Colonic mucosa (tissue), 4 donors: ENCODE measurements around the gene BATF. TPM values are rescaled to one million over a fixed set of nuclear protein-coding genes. Genes with fewer than 3 reads are reported as not detected.

Experiments
- DNase-seq: peaks from one replicate; pipeline ENCODE4 v3.0.0-alpha.2; 2020
- H3K27ac ChIP-seq: fragments of 200-600 bp; one replicate; pipeline ENCODE4 v1.8.0; 2021
- H3K27me3 ChIP-seq: fragments of 200-600 bp; one replicate; pipeline ENCODE4 v1.8.0; 2021
- H3K36me3 ChIP-seq: fragments of 200-600 bp; one replicate; pipeline ENCODE4 v1.8.0; 2021
- H3K4me1 ChIP-seq: fragments of 200-600 bp; one replicate; pipeline ENCODE4 v1.8.0; 2021; ENCODE audit warnings: mild to moderate bottlenecking
- H3K4me3 ChIP-seq: fragments of 200-600 bp; one replicate; pipeline ENCODE4 v1.8.0; 2021
- H3K9ac ChIP-seq, 2 donors: one replicate each; pipeline ENCODE4 v1.7.0; 2013; ENCODE audit warnings: control low read depth in 2 of 2, low read depth in 2 of 2, low read length in 2 of 2
- H3K9me3 ChIP-seq: fragments of 200-600 bp; one replicate; pipeline ENCODE4 v1.8.0; 2021
- CTCF ChIP-seq: fragments of 200-600 bp; IDR thresholded peaks from one replicate; pipeline ENCODE4 v1.8.0; 2022; ENCODE audit warnings: antibody characterized with exemption, mild to moderate bottlenecking
- intact Hi-C: fragments of 100-400 bp; cut with DNase I; formaldehyde crosslinking; loops from one replicate; pipeline ENCODE4 v1.14.1; 2022
- total RNA-seq, 2 donors: library from RNA; stranded (reverse); fragmentation: NEBNext Ultra II Directional in 1 of 2; extraction: Animal tissue kit (Norgen Biotek cat#: 25700) in 1 of 2; gene quantifications; one replicate each; pipeline ENCODE4 v1.2.1, GENCODE V29; 2021
- donor health status: healthy.
- donor health status: DM: no; HTN: no; CAD: no.
- donor health status: DM: no; HTN: no; CAD: no.

The BATF gene
- total RNA-seq, 2 donors from 2014 or later: 0.77 to 1.3 TPM

- no peak overlapping the region for H3K9ac ChIP-seq
- no peaks in the 10 kb centered on the region for H3K36me3 ChIP-seq
- intact Hi-C loops: loop anchor here (10.0 kb wide), 1 partner anchor 381 kb away; no protein-coding TSS in a partner anchor
- H3K4me3 ChIP-seq: no peak overlapping the region
- H3K4me1 ChIP-seq: no peaks in the 10 kb centered on the region
- H3K9me3 ChIP-seq: no peaks in the 10 kb centered on the region
- DNase-seq: no peak
- TF ChIP-seq CTCF: no peak
- H3K27me3 ChIP-seq: no peaks in the 10 kb centered on the region
- H3K27ac ChIP-seq: no peak overlapping the region
Observed at GRCh38 chr14:75495882-75496281, 26.4 kb upstream of the BATF start.

- no peak for TF ChIP-seq CTCF
Observed at GRCh38 chr14:75496755-75497154, 25.5 kb upstream of the BATF start.

GRCh38 chr14:75497191-75497590 lies 25.1 kb upstream of the BATF start:
- Histone ChIP-seq H3K27me3 (no peaks in the 10 kb centered on the region), H3K9ac (no peak overlapping the region), H3K4me3 (no peak overlapping the region), H3K9me3 (no peaks in the 10 kb centered on the region), H3K27ac (no peak overlapping the region), H3K36me3 (no peaks in the 10 kb centered on the region), H3K4me1 (no peaks in the 10 kb centered on the region)
- no peak for TF ChIP-seq CTCF
- no peak for DNase-seq
- intact Hi-C loops: loop anchor here (10.0 kb wide), 1 partner anchor 382 kb away; no protein-coding TSS in a partner anchor

More at GRCh38 chr14:75496755-75497154, 25.5 kb upstream of the BATF start:
- Histone ChIP-seq H3K4me3 (no peak overlapping the region), H3K4me1 (no peaks in the 10 kb centered on the region), H3K9me3 (no peaks in the 10 kb centered on the region), H3K36me3 (no peaks in the 10 kb centered on the region), H3K27ac (no peak overlapping the region), H3K27me3 (no peaks in the 10 kb centered on the region), H3K9ac (no peak overlapping the region)
- no peak for DNase-seq
- intact Hi-C loops: loop anchor here (10.0 kb wide), 1 partner anchor 382 kb away; no protein-coding TSS in a partner anchor

GRCh38 chr14:75497701-75498100 lies 24.6 kb upstream of the BATF start:
- TF ChIP-seq CTCF: no peak
- H3K36me3 ChIP-seq: no peaks in the 10 kb centered on the region
- no peak for DNase-seq
- no peaks in the 10 kb centered on the region for H3K9me3 ChIP-seq
- no peaks in the 10 kb centered on the region for H3K4me1 ChIP-seq
- no peak overlapping the region for H3K4me3 ChIP-seq
- H3K27ac ChIP-seq: no peak overlapping the region
- no peaks in the 10 kb centered on the region for H3K27me3 ChIP-seq
- intact Hi-C loops: loop anchor here (10.0 kb wide), 1 partner anchor 383 kb away; no protein-coding TSS in a partner anchor
- H3K9ac ChIP-seq: no peak overlapping the region

DNA sequence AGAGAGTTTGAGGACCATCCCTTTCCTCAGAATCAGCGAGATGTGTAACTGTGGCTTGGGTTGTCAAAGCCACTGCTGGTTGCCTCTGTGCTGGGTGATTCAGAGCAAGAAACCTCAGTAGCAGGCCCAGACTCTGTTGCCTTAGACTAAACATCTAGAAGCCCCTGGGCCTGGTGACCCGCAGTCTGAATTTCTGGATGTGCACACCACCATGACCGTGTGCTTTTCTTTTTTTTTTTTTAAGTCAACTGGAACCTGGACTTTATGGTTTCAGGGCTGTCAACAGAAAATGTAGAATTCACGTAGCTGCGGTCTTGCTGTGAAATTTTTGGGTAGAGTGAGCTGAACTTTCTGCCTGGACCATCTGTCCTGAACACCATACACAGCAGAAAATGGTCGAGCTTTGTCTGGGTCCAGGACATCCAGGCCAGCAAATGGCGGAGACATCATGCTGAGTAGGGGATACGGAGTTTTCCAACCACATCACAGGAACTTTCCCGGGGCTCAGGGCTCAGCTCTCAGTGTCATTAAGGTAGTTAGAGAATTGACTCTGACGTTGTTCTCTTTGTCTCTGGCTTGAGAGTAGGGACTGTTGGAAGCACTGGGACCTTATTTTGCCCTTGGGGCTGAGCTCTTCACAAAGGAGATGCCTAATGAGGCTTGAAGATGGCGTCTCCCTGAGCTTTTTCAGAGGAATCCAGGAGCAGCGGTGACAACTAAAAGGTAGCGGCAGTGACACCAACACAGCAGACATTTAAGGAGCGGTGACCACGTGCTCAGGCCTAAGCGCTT lies 23.0 kb upstream of the BATF start:
- H3K4me1 ChIP-seq: no peaks in the 10 kb centered on the region
- no peak for DNase-seq
- H3K9ac ChIP-seq: no peak overlapping the region
- H3K27ac ChIP-seq: no peak overlapping the region
- H3K9me3 ChIP-seq: no peaks in the 10 kb centered on the region
- H3K27me3 ChIP-seq: no peaks in the 10 kb centered on the region
- intact Hi-C loops: loop anchor here (10.0 kb wide), 1 partner anchor 384 kb away; no protein-coding TSS in a partner anchor
- no peaks in the 10 kb centered on the region for H3K36me3 ChIP-seq
- no peak for TF ChIP-seq CTCF
- H3K4me3 ChIP-seq: no peak overlapping the region
